ENCODE data around the gene HOGA1. TPM values are rescaled to one million over a fixed set of nuclear protein-coding genes. Genes with fewer than 3 reads are reported as not detected.
"Not testable (repeated sequence)": the region's sequence is repeated elsewhere in the genome, so short reads cannot be mapped to it uniquely, and the experiment has no call there.

Gene HOGA1
- total and polyA plus RNA-seq, 2 donors, result 0.35 to 0.53 TPM

DNA sequence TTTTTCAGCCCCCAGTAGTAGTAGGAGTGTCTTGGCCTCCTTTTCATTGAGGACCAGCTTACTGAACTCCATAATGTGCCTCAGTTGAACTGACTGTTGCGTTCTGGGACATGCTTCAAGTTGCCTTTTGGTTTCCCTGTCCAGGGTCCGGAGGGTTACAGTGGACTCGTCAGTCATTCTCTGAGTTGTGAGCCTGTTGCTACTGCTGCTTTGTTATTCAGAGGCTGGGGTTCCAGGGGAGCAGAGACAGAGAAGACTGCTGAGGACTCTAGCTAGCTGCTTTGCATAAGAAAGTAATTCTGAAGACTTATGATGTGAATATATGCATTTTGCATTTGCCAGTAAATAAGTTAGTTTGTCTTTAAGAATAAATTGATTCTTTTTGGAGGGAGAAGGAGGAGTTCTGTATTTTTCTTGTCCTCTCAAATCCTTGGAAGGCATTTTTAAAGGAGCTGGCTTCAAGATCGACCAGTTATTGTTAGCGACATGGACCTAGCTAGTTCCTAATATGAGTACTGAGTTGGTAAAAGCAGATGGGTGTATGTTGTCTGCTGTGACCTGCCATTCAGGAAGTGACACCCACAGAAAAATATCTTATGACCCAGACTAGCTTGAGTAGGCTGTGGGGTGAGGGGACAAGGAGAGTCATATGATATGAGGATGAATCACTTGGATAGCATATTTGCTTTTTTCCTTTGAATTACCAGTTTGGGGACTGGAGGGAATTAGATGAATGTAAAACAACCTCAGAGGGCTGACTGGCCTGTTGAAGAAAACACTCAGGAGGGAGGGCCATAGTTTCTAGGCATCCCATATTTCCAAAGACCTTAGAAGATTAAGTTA, 64.6 kb downstream of the HOGA1 start:
- DNase-seq (ENCODE audit: extremely low spot score), result no peak
- peaks cover 2% of the 10 kb centered on the region for H3K36me3 ChIP-seq (ENCODE audit: insufficient read depth)
- WGBS, result 67% methylated on average over 5 of the region's 5 CpGs
- peak overlapping the region; percentile 26 for H3K27ac ChIP-seq (ENCODE audit: low read depth)
- H3K4me1 ChIP-seq (ENCODE audit: insufficient read depth), result no peaks in the 10 kb centered on the region
- H3K4me3 ChIP-seq (ENCODE audit: low read depth, low read length), result no peak overlapping the region

DNA sequence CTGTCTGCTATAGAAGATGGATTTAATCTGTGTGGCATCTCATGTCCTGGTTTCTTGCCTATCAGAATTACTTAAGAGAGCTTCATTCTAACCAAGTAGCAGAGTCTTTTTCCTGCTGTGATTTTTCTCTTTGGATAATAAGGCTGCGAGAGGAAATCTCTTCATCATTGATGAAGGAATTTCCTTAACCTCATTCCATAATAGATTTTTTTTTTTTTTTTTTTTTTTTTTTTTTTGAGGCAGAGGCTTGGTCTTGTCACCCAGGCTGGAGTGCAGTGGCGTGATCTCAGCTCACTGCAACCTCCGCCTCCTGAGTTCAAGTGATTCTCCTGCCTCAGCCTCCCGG, 65.2 kb downstream of the HOGA1 start:
- not testable (repeated sequence) for H3K27ac ChIP-seq (ENCODE audit: low read depth); H3K4me3 ChIP-seq (ENCODE audit: low read depth, low read length); DNase-seq (ENCODE audit: extremely low spot score); H3K36me3 ChIP-seq (ENCODE audit: insufficient read depth); H3K4me1 ChIP-seq (ENCODE audit: insufficient read depth)
- 92% methylated on average over 4 of the region's 4 CpGs for WGBS

DNA sequence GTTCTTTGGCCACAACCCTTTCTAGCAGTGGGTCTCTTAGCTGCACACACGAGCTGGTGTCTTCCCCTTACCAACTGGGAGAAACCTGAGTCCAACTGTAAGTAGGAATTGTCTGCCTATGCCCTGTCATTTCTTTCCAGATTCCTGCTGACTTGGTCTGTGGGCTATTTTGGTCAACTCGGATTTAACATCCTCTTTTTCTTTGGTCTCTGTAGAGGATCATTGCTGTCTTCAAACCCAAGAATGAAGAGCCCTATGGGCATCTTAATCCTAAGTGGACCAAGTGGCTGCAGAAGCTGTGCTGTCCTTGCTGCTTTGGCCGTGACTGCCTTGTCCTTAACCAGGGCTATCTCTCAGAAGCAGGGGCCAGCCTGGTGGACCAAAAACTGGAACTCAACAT, 66.5 kb downstream of the HOGA1 start:
- peaks cover 3% of the 10 kb centered on the region for H3K36me3 ChIP-seq (ENCODE audit: insufficient read depth)
- 92% methylated on average over 3 of the region's 3 CpGs for WGBS
- no peak overlapping the region for H3K27ac ChIP-seq (ENCODE audit: low read depth)
- H3K4me3 ChIP-seq (ENCODE audit: low read depth, low read length), result no peak overlapping the region
- H3K4me1 ChIP-seq (ENCODE audit: insufficient read depth), result no peaks in the 10 kb centered on the region
- no peak for DNase-seq (ENCODE audit: extremely low spot score)

DNA sequence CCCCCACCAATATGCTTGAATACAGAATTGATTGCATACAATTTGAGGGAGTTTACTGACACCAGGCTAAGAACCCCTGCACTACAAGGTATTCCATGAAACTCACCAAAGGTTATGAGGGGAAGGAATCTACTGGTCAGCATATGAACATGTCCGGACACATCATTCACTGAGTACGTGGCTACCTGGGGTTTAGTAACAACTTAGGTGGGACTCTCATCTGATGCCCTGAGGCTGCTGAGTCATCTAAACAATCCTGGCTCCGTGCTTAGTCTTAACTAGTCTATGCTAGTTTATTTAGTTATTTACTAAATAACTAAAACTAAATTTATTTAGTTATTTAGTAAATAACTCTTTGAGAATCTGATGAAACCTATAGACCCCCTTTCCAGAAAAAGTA, 67.6 kb downstream of the HOGA1 start:
- Histone ChIP-seq H3K27ac (ENCODE audit: low read depth) (no peak overlapping the region), H3K4me1 (ENCODE audit: insufficient read depth) (no peaks in the 10 kb centered on the region), H3K36me3 (ENCODE audit: insufficient read depth) (peaks cover 4% of the 10 kb centered on the region), H3K4me3 (ENCODE audit: low read depth, low read length) (no peak overlapping the region)
- WGBS, result 84% methylated on average over 3 of the region's 3 CpGs
- DNase-seq (ENCODE audit: extremely low spot score), result no peak

DNA sequence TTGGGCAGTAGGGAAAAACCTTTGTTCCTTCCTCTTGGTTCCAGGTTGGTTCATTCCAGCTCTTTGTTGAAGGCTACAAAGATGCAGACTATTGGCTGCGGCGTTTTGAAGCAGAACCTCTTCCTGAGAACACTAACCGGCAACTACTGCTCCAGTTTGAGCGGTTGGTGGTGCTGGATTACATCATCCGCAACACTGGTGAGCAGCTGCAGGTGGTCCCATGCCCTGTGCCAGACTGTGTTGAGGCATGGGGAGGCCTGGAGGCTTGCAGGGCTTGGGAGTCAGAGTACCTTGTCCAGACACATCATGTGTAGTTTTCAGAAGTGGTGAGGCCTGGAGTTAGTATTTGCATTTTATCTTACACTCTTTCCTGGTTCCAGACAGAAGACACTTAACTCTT, 72.6 kb downstream of the HOGA1 start:
- Histone ChIP-seq H3K4me3 (ENCODE audit: low read depth, low read length) (no peak overlapping the region), H3K4me1 (ENCODE audit: insufficient read depth) (no peaks in the 10 kb centered on the region), H3K36me3 (ENCODE audit: insufficient read depth) (peaks cover 6% of the 10 kb centered on the region), H3K27ac (ENCODE audit: low read depth) (no peak overlapping the region)
- no peak for DNase-seq (ENCODE audit: extremely low spot score)
- WGBS, result 94% methylated on average over 5 of the region's 5 CpGs

DNA sequence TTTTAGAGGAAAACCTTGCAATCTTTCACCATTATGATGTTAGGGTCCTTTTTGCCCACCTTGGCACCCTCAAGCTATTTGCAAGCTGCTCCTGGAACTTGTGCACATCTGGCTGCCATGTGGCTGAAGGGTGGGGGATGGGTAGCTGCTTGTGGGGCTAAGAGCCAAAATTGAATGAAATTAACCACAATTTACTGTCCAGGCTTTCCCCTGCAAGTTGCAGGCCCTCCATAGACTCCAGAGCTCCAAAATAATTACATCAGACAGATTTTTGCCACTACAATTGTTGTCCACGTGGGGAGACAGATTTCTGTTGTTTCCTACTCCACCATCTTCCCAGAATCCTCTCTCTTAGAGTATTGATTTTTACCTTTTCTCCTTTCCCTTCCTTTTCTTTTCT, 75.4 kb downstream of the HOGA1 start:
- H3K4me1 ChIP-seq (ENCODE audit: insufficient read depth), result no peaks in the 10 kb centered on the region
- H3K36me3 ChIP-seq (ENCODE audit: insufficient read depth), result peaks cover 3% of the 10 kb centered on the region
- WGBS, result 28% methylated on average over 1 of the region's 1 CpG
- no peak for DNase-seq (ENCODE audit: extremely low spot score)
- H3K4me3 ChIP-seq (ENCODE audit: low read depth, low read length), result no peak overlapping the region
- no peak overlapping the region for H3K27ac ChIP-seq (ENCODE audit: low read depth)

Other genes with a start within 250 kb of the HOGA1 start
- 8.7 TPM for gene FRAT2, start 249.7 kb upstream of the HOGA1 start, total RNA-seq
- gene FRAT2, start 249.7 kb upstream of the HOGA1 start, polyA plus RNA-seq, result 6.2 TPM
- 14.0 TPM for gene RRP12, start 183.0 kb upstream of the HOGA1 start, total RNA-seq
- 12.3 TPM for gene RRP12, start 183.0 kb upstream of the HOGA1 start, polyA plus RNA-seq
- gene PGAM1, start 158.2 kb upstream of the HOGA1 start, total RNA-seq, result 109 TPM
- 260 TPM for gene PGAM1, start 158.2 kb upstream of the HOGA1 start, polyA plus RNA-seq
- 25.4 TPM for gene EXOSC1, start 138.4 kb upstream of the HOGA1 start, total RNA-seq
- gene EXOSC1, start 138.4 kb upstream of the HOGA1 start, polyA plus RNA-seq, result 29.8 TPM
- gene ZDHHC16, start 138.2 kb upstream of the HOGA1 start, total RNA-seq, result 23.2 TPM
- gene ZDHHC16, start 138.2 kb upstream of the HOGA1 start, polyA plus RNA-seq, result 25.0 TPM
- 49.0 TPM for gene MMS19, start 86.0 kb upstream of the HOGA1 start, total RNA-seq
- 43.7 TPM for gene MMS19, start 86.0 kb upstream of the HOGA1 start, polyA plus RNA-seq
- gene UBTD1, start 85.5 kb upstream of the HOGA1 start, total RNA-seq, result 3.5 TPM
- 23.6 TPM for gene UBTD1, start 85.5 kb upstream of the HOGA1 start, polyA plus RNA-seq
- 0.69 TPM for gene ANKRD2, start 11.6 kb upstream of the HOGA1 start, total RNA-seq
- 0.23 TPM for gene ANKRD2, start 11.6 kb upstream of the HOGA1 start, polyA plus RNA-seq
- not detected for gene C10orf62, start 5.3 kb downstream of the HOGA1 start, total RNA-seq
- gene C10orf62, start 5.3 kb downstream of the HOGA1 start, polyA plus RNA-seq, result not detected
- gene MORN4, start 49.1 kb downstream of the HOGA1 start, total RNA-seq, result 5.9 TPM
- 7.6 TPM for gene MORN4, start 49.1 kb downstream of the HOGA1 start, polyA plus RNA-seq
- 7.4 TPM for gene PI4K2A, start 56.3 kb downstream of the HOGA1 start, total RNA-seq
- 11.7 TPM for gene PI4K2A, start 56.3 kb downstream of the HOGA1 start, polyA plus RNA-seq
- 7.5 TPM for gene AVPI1, start 102.9 kb downstream of the HOGA1 start, total RNA-seq
- 21.2 TPM for gene AVPI1, start 102.9 kb downstream of the HOGA1 start, polyA plus RNA-seq
- gene MARVELD1, start 129.3 kb downstream of the HOGA1 start, total RNA-seq, result 34.0 TPM
- 66.6 TPM for gene MARVELD1, start 129.3 kb downstream of the HOGA1 start, polyA plus RNA-seq
- 13.5 TPM for gene ZFYVE27, start 152.7 kb downstream of the HOGA1 start, total RNA-seq
- 17.0 TPM for gene ZFYVE27, start 152.7 kb downstream of the HOGA1 start, polyA plus RNA-seq
- gene SFRP5, start 187.6 kb downstream of the HOGA1 start, total RNA-seq, result 1.1 TPM
- 4.8 TPM for gene SFRP5, start 187.6 kb downstream of the HOGA1 start, polyA plus RNA-seq